ENCODE results near the gene ZMYM4.
A peak's percentile ranks its signal among the peaks of the same experiment; 100 is the strongest.
"Not testable (repeated sequence)": the region's sequence is repeated elsewhere in the genome, so short reads cannot be mapped to it uniquely, and the experiment has no call there.

Gene ZMYM4

DNA sequence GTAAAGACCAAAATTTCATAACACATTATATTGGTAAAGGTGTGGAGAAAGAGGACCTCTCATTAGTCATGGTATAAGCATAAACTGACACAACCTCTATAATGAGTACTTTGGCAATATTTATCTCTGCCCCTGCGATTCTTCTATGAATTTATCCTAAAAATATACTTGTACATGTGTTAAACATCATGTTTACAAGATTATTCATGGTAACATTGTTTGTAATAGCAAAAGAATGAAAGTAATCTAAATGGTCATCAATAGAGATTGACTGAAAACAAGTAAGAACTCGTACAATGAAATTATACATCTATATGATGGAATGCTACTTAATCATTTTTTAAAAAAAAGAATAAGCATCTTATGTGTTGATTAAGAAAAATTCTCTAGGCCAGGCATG, 192.3 kb downstream of the ZMYM4 start:
- DNase-seq, result no peak

DNA sequence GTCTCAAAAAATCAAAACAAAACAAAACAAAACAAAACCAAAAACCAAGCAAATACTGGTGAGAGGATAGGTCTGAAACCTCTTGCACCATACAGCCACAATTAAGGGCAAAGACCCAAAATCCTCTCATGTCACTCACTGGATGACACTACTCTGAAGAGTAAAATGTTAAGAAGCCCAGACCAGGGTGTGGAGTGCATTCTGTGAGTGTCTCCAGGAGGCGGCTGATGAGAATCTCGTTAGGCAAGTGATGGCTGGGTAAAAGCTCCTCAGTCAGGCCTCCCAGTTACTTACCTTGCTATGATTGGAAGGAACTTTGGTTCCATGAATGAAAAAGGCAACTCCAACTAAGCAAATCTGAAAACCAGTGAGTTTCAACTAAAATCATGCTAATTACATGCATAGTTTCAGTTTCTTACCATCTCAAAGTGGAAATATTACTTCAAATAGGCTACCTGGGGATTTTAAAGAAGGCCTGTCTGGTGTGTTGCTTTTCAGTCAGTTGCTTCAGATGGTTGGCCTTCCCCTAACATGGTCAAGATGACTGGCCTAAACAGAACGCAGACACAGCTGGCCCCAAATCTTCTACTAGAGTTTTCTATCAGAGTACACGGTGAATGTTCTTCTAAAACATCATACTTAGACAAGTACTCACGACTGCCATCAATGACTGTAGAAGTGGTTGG, 193.6 kb downstream of the ZMYM4 start:
- DNase-seq, result peak; percentile 27

DNA sequence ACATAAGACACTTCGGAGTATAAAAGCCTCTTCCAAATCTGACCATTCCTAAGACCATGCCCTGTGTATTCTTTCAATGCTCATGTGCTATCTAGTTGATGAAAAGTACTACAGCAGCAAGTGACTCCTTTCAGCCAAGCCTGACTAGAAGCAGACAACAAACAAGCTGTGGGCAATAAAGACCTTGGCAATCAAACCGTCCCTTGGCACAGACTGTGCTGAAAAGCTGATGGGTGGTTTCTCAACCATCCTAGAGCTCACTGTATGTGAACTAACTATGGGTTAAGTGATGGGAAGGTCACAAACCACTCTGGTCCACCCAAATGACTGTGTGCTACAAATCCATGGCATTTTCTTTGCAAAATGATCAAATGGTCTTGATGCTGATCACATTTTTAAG, 194.7 kb downstream of the ZMYM4 start:
- no peak for DNase-seq

DNA sequence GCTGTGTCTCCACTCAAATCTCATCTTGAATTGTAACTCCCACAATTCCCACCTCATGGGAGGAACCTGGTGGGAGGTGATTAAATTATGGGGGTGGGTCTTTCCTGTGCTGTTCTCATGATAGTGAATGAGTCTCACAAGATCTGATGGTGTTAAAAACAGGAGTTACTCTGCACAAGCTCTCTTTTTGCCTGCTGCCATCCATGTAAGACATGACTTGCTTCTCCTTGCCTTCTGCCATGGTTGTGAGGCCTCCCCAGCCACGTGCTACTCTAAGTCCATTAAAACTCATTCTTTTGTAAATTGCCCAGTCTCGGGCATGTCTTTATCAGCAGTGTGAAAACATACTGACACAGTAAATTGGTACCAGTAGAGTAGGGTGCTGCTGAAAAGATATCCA, 195.2 kb downstream of the ZMYM4 start:
- DNase-seq, result not testable (repeated sequence)

DNA sequence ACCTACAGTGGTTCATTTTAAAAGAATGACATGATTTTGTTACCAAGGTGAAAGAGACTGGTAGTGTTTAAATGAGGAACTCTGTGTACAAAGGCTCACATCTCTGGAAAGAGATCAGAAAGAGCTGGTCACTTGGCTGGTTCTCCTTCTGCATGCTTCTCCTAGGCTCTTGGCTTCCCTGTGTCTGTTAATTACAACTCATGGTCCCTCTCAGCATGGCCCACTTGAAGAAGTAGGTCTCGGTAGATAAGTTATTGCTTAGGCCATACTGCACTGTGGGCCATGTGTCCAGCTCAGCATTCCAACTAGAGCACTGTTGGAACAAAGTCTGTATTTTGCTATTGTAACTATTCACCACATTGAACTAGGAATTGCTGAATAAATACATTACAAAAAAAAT, 197.6 kb downstream of the ZMYM4 start:
- no peak for DNase-seq

DNA sequence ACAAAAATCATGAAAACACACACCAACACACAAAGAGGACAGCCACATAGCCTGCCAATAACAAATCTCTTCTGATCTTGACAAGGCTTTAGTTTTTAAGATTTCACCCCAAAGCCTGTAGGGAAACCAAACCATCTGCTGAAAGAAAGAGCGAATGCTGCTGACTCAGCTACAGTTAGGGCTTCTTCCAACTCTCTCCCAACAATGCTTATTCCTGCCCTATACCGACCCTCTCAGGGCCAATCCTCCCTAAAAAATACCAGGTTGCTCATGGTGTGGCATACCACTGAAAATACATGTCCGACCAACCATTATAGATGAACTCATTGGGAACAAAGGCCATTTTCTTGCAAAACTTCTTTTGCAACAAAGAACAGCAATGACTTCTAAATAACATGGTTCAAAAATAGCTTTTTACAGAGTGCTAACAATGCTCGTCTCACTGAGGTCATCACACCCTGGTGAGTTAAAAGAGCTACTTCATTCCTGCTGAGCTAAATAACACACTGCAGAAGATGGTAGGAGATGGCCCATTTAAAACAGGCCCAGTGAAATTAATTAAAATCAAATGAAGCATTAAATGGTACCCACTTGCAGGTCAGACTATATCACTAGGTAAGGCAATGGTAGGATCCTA, 202.6 kb downstream of the ZMYM4 start:
- no peak for DNase-seq
